ENCODE measurements around the gene ANKRD33. TPM values are rescaled to one million over a fixed set of nuclear protein-coding genes. Genes with fewer than 3 reads are reported as not detected.
A peak's percentile ranks its signal among the peaks of the same experiment; 100 is the strongest.

ANKRD33 gene
- total RNA-seq, 1 experiment from 2014 or later: not detected

- no peak for DNase-seq (ENCODE audit: low spot score)
- no peak overlapping the region for H3K4me3 ChIP-seq (ENCODE audit: low read depth, low read length, poor library complexity, severe bottlenecking)
- BruUV-seq (replicated peaks): no TSS peak
- CTCF ChIA-PET: interaction anchor here (0.5 kb wide), 1 partner anchor 14 kb away, joined by 3 read pairs; no protein-coding TSS in a partner anchor
- no peaks in the 10 kb centered on the region for H3K4me1 ChIP-seq (ENCODE audit: insufficient read depth, low read length, poor library complexity, severe bottlenecking)
- POLR2A ChIA-PET (ENCODE audit: low non-redundant PET): no interaction called here
- intact Hi-C loops (cut with micrococcal nuclease; ENCODE audit: unreplicated experiment): no loop called here
- H3K27me3 ChIP-seq (replicated peaks; ENCODE audit: insufficient read depth, low read depth, low read length, poor library complexity): no peaks in the 10 kb centered on the region
- H3K27ac ChIP-seq (ENCODE audit: low read depth, low read length, poor library complexity, severe bottlenecking): no peak overlapping the region
- H3K9me3 ChIP-seq (ENCODE audit: low read depth, low read length, poor library complexity, severe bottlenecking): no peaks in the 10 kb centered on the region
- H3K36me3 ChIP-seq (ENCODE audit: insufficient read depth, low read length, poor library complexity, severe bottlenecking): no peaks in the 10 kb centered on the region
- TF ChIP-seq EZH2 (IDR thresholded peaks at IDR 0.05; ENCODE audit: borderline replicate concordance, low read depth, low read length, poor library complexity, severe bottlenecking) (no peak), CTCF (conservative IDR thresholded peaks at IDR 0.05; ENCODE audit: low read depth, low read length) (no peak)
Observed at GRCh38 chr12:51890133-51890464, 2.2 kb downstream of the ANKRD33 start.

DNA sequence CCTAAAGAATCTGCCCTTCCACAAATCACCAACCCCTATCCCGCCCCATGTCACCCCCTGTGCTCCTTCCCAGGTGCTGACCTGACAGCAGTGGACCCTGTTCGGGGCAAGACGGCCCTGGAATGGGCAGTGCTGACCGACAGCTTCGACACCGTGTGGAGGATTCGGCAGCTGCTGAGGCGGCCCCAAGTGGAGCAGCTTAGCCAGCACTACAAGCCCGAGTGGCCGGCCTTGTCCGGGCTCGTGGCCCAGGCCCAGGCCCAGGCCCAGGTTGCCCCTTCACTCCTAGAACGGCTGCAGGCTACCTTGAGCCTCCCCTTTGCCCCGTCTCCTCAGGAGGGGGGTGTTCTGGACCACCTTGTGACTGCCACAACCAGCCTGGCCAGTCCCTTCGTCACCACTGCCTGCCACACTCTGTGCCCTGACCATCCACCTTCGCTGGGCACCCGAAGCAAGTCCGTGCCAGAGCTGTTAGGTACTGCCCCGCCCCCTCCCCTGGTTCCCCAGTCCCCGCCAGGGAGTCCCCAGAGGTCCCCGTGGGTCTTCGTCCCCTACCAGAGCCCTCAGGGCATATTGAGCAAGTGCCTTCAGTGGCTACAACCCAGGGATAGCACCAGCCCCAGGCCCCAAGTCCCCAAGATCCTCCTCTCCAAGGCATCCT, 2.7 kb downstream of the ANKRD33 start:
- no peaks in the 10 kb centered on the region for H3K9me3 ChIP-seq (ENCODE audit: low read depth, low read length, poor library complexity, severe bottlenecking)
- no peaks in the 10 kb centered on the region for H3K4me1 ChIP-seq (ENCODE audit: insufficient read depth, low read length, poor library complexity, severe bottlenecking)
- DNase-seq (ENCODE audit: low spot score): no peak
- no peaks in the 10 kb centered on the region for H3K27me3 ChIP-seq (replicated peaks; ENCODE audit: insufficient read depth, low read depth, low read length, poor library complexity)
- intact Hi-C loops (cut with micrococcal nuclease; ENCODE audit: unreplicated experiment): no loop called here
- H3K36me3 ChIP-seq (ENCODE audit: insufficient read depth, low read length, poor library complexity, severe bottlenecking): no peaks in the 10 kb centered on the region
- ChIA-PET POLR2A (ENCODE audit: low non-redundant PET) (no interaction called here), CTCF (no interaction called here)
- BruUV-seq (replicated peaks): no TSS peak
- no peak overlapping the region for H3K4me3 ChIP-seq (ENCODE audit: low read depth, low read length, poor library complexity, severe bottlenecking)
- no peak overlapping the region for H3K27ac ChIP-seq (ENCODE audit: low read depth, low read length, poor library complexity, severe bottlenecking)
- TF ChIP-seq CTCF (conservative IDR thresholded peaks at IDR 0.05; ENCODE audit: low read depth, low read length): no peak
- no peak for TF ChIP-seq EZH2 (IDR thresholded peaks at IDR 0.05; ENCODE audit: borderline replicate concordance, low read depth, low read length, poor library complexity, severe bottlenecking)

- Histone ChIP-seq H3K4me1 (ENCODE audit: insufficient read depth, low read length, poor library complexity, severe bottlenecking) (no peaks in the 10 kb centered on the region), H3K9me3 (ENCODE audit: low read depth, low read length, poor library complexity, severe bottlenecking) (no peaks in the 10 kb centered on the region), H3K27me3 (replicated peaks; ENCODE audit: insufficient read depth, low read depth, low read length, poor library complexity) (no peaks in the 10 kb centered on the region), H3K36me3 (ENCODE audit: insufficient read depth, low read length, poor library complexity, severe bottlenecking) (no peaks in the 10 kb centered on the region), H3K4me3 (ENCODE audit: low read depth, low read length, poor library complexity, severe bottlenecking) (no peak overlapping the region), H3K27ac (ENCODE audit: low read depth, low read length, poor library complexity, severe bottlenecking) (no peak overlapping the region)
- TF ChIP-seq EZH2 (IDR thresholded peaks at IDR 0.05; ENCODE audit: borderline replicate concordance, low read depth, low read length, poor library complexity, severe bottlenecking) (no peak), CTCF (conservative IDR thresholded peaks at IDR 0.05; ENCODE audit: low read depth, low read length) (peak; percentile 40; the same call in 1 of the 2 replicates)
- BruUV-seq (replicated peaks): no TSS peak
- ChIA-PET CTCF (no interaction called here), POLR2A (ENCODE audit: low non-redundant PET) (no interaction called here)
- DNase-seq (ENCODE audit: low spot score): no peak
- intact Hi-C loops (cut with micrococcal nuclease; ENCODE audit: unreplicated experiment): no loop called here
Observed at GRCh38 chr12:51891843-51892242, 3.9 kb downstream of the ANKRD33 start.

Measured in A673 (cell line).